HEK293T (cell line): ENCODE data around the gene NAPA.

Source experiments
- CTCF ChIA-PET: fragments of 350-600 bp; formaldehyde crosslinking; extraction: SDS; loops from one replicate; lab custom pipeline; 2021; ENCODE audit warnings: antibody characterized with exemption, inconsistent platforms; lab: Yijun Ruan, JAX
- POLR2A ChIA-PET: fragments of 350-600 bp; formaldehyde crosslinking; extraction: SDS; loops from one replicate; lab custom pipeline; 2020; ENCODE audit warnings: antibody characterized with exemption, inconsistent platforms; lab: Yijun Ruan, JAX
- DNase-seq: peaks from one replicate; pipeline ENCODE4 v3.0.0; 2012; ENCODE audit warnings: mixed read lengths; ENCODE audit errors: extremely low spot score
- ARNT ChIP-seq: fragments of 450-650 bp; IDR thresholded peaks from 2 replicates; pipeline ENCODE4 v1.6.1; 2017; ENCODE audit warnings: mild to moderate bottlenecking
- BHLHE40 ChIP-seq: fragments of 450-650 bp; IDR thresholded peaks from 2 replicates; pipeline ENCODE4 v1.6.1; 2016; ENCODE audit warnings: mild to moderate bottlenecking, moderate library complexity, borderline replicate concordance
- CTBP1 ChIP-seq: fragments of 450-650 bp; IDR thresholded peaks from 2 replicates; pipeline ENCODE4 v1.6.1; 2016; ENCODE audit warnings: borderline replicate concordance
- ELF4 ChIP-seq: fragments of 450-650 bp; IDR thresholded peaks from 2 replicates; pipeline ENCODE4 v1.6.1; 2017; ENCODE audit warnings: antibody characterized with exemption
- FOXA1 ChIP-seq: fragments of 450-650 bp; IDR thresholded peaks from 2 replicates; pipeline ENCODE4 v1.6.1; 2016; ENCODE audit warnings: mild to moderate bottlenecking
- FOXK2 ChIP-seq: fragments of 450-650 bp; IDR thresholded peaks from 2 replicates; pipeline ENCODE4 v1.6.1; 2016; ENCODE audit warnings: mild to moderate bottlenecking
- FOXM1 ChIP-seq: fragments of 450-650 bp; IDR thresholded peaks from 2 replicates; pipeline ENCODE4 v1.6.1; 2017; ENCODE audit warnings: mild to moderate bottlenecking, borderline replicate concordance
- HDGF ChIP-seq: fragments of 450-650 bp; IDR thresholded peaks from 2 replicates; pipeline ENCODE4 v1.6.1; 2017; ENCODE audit warnings: antibody characterized with exemption, borderline replicate concordance
- L3MBTL2 ChIP-seq: fragments of 450-650 bp; conservative IDR thresholded peaks from 2 replicates; pipeline ENCODE4 v1.6.1; 2016; ENCODE audit warnings: mild to moderate bottlenecking
- LEF1 ChIP-seq: fragments of 450-650 bp; IDR thresholded peaks from 2 replicates; pipeline ENCODE4 v1.6.1; 2017; ENCODE audit warnings: mild to moderate bottlenecking, borderline replicate concordance
- NFRKB ChIP-seq: fragments of 450-650 bp; IDR thresholded peaks from 2 replicates; pipeline ENCODE4 v1.6.1; 2016; ENCODE audit warnings: mild to moderate bottlenecking, moderate library complexity
- PKNOX1 ChIP-seq: fragments of 450-650 bp; IDR thresholded peaks from 2 replicates; pipeline ENCODE4 v1.6.1; 2016
- SP1 ChIP-seq: fragments of 450-650 bp; IDR thresholded peaks from 2 replicates; pipeline ENCODE4 v1.6.1; 2017
- SUZ12 ChIP-seq: fragments of 450-650 bp; IDR thresholded peaks from 2 replicates; pipeline ENCODE4 v1.6.1; 2016; ENCODE audit warnings: mild to moderate bottlenecking
- TARDBP ChIP-seq: fragments of 450-650 bp; IDR thresholded peaks from 2 replicates; pipeline ENCODE4 v1.6.1; 2016
- ZNF384 ChIP-seq: fragments of 450-650 bp; IDR thresholded peaks from 2 replicates; pipeline ENCODE4 v1.6.1; 2016

The NAPA gene

GRCh38 chr19:47531640-47532387 lies 17.0 kb upstream of the NAPA start:
- ChIA-PET POLR2A (no interaction called here), CTCF (interaction anchor here (0.9 to 1.2 kb wide), 3 partner anchors 9 to 16 kb away, joined by 3 to 7 read pairs (median 5); no protein-coding TSS in a partner anchor)
- TF ChIP-seq FOXA1 (no peak), TARDBP (no peak), ELF4 (no peak), BHLHE40 (no peak)
- no peak for DNase-seq

DNA sequence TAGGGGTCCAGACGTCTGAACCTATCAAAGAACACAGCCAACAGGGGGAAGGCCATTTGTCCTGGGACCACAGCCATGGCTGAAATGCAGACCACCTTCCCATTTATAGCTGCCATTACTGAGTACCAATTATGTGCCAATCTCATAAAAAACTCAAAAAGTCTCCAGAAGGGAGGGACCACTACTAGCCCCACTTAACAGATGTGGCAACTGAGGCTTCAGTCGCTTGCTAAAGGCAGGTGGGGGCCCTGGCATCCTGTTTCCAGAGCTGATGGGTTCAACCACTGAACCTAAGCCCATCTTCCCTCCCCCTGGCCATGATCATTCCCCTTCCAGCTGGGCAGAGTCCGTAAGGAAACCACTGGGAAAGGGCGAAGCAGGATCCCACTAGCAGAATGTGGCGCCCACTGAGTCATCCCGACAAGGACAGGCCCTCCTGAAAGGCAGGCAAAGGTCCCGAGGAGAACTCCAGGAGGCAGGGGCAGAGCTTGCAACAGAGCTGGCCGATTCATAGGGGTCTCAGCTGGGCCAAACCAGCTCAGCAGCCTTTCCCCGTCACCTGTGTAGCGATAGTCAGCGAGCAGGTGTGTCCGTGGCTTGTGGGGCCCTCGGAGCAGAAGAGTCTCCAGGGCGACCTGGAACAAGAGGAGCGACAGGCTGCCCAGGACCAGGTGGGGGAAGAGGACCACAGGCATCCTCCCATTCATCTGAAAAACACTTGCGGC lies 14.3 kb upstream of the NAPA start:
- TF ChIP-seq ELF4, result no peak
- TF ChIP-seq HDGF, result no peak
- no peak for TF ChIP-seq CTBP1
- TF ChIP-seq BHLHE40, result no peak
- POLR2A ChIA-PET, result interaction anchor here (0.9 kb wide), 1 partner anchor 71 kb away, joined by 3 read pairs; no protein-coding TSS in a partner anchor
- CTCF ChIA-PET, result interaction anchor here (0.7 kb wide), 1 partner anchor 12 kb away, joined by 3 read pairs; no protein-coding TSS in a partner anchor

DNA sequence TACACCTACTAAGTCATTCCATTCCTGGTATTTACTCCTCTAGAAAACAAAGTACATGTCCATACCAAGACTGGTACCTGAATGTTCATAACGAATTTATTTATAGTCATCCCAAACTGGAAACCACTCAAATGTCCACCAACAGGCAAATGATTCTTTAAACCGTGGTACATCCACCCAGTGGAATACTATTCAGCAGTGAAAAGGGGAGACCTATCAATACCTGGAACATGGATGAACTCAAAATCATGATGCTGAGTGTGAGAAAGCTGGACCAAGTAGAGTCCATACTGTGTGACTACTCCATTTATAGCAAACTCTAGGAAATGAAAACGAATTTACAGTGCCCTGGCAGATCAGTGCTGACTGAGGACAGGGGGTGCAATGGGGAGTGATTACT lies 11.9 kb upstream of the NAPA start:
- DNase-seq, result no peak
- CTCF ChIA-PET, result no interaction called here
- POLR2A ChIA-PET, result no interaction called here
- TF ChIP-seq BHLHE40 (no peak), FOXK2 (no peak)

More for the DNA sequence above, 14.3 kb upstream of the NAPA start:
- DNase-seq, result no peak

DNA sequence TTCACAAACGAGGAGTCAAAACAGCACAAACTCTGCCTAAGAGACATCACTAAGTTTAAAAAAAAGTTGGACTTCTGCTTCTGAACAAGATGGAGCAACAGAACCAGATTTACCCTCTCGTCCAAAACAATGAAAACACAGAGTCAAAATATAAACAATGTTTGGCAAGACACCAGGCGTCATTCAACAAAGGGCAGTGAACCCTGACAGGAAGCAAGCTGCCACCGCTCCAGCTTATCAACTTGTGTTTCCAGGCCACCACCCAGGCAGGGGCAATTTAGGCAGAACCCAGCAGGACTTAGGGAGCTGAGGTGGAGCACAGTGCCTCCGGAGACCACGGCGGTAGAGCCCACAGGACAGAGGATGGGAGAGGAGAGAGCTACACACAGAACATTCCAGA lies 8.6 kb upstream of the NAPA start:
- no peak for DNase-seq
- CTCF ChIA-PET, result interaction anchor here (1.3 kb wide), 1 partner anchor 8 kb away, joined by 6 read pairs; the partner anchor contains the start of gene NAPA
- POLR2A ChIA-PET, result interaction anchor here (1.0 kb wide), 1 partner anchor 8 kb away, joined by 4 read pairs; the partner anchor contains the start of gene NAPA
- TF ChIP-seq FOXA1 (no peak), FOXM1 (no peak), ELF4 (no peak), FOXK2 (no peak), HDGF (no peak), CTBP1 (no peak), L3MBTL2 (no peak), BHLHE40 (no peak), SP1 (no peak), LEF1 (no peak), NFRKB (no peak), PKNOX1 (no peak), TARDBP (no peak), ARNT (no peak)

GRCh38 chr19:47521473-47522180 lies 6.8 kb upstream of the NAPA start:
- no peak for DNase-seq
- no peak for TF ChIP-seq ZNF384
- TF ChIP-seq BHLHE40, result no peak
- TF ChIP-seq SUZ12, result no peak
- CTCF ChIA-PET, result interaction anchor here (0.6 kb wide), 1 partner anchor 26 kb away, joined by 3 read pairs; no protein-coding TSS in a partner anchor
- POLR2A ChIA-PET, result no interaction called here

DNA sequence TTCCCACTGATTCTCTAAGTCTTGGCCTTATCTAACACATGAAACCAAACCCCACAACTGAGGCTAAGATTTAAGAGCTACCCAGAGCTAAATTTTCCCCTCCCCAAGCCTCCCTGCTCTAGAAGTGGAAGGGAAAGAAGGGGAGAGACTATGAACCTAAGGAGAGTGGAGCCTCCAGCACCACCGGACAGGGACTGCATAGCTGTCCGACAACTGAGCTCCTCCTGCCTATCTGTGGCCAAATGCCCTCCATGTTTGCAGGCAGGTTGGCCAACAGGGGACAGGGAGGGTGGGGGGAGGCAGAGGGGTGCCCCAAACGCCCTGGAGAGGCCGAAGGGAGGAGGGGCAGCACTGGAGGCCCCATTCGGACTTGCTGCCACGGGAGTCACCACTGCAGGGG lies 6.0 kb upstream of the NAPA start:
- ChIA-PET POLR2A (no interaction called here), CTCF (interaction anchor here (0.7 kb wide), 1 partner anchor 11 kb away, joined by 3 read pairs; no protein-coding TSS in a partner anchor)
- DNase-seq, result no peak
- TF ChIP-seq SP1 (no peak), FOXA1 (no peak), TARDBP (no peak), SUZ12 (no peak), L3MBTL2 (no peak), BHLHE40 (no peak), FOXK2 (no peak), HDGF (no peak), PKNOX1 (no peak), NFRKB (no peak), ELF4 (no peak), CTBP1 (no peak), ZNF384 (no peak), ARNT (no peak), LEF1 (no peak), FOXM1 (no peak)
